Smooth muscle cell (in vitro differentiated cells): ENCODE measurements around the gene SEC24B. TPM values are rescaled to one million over a fixed set of nuclear protein-coding genes. Genes with fewer than 3 reads are reported as not detected.

Experiments
- DNase-seq: peaks from one replicate; lab custom pipeline; 2025; ENCODE audit not compliant: unreplicated experiment; lab: John Stamatoyannopoulos, UW
- H2AFZ ChIP-seq: fragments of 200-600 bp; sonication (generic); 2 replicates; pipeline ENCODE4 v1.6.0; 2016; ENCODE audit warnings: antibody characterized with exemption, low read depth, mild to moderate bottlenecking
- H3F3A ChIP-seq: fragments of 200-600 bp; sonication (generic); 2 replicates; pipeline ENCODE4 v1.6.0; 2017; ENCODE audit warnings: antibody characterized with exemption, low read depth
- H3K27ac ChIP-seq: fragments of 200-600 bp; sonication (generic); 2 replicates; pipeline ENCODE4 v1.5.1; 2016; ENCODE audit warnings: low read depth, mild to moderate bottlenecking
- H3K27me3 ChIP-seq: fragments of 200-600 bp; sonication (generic); 2 replicates; pipeline ENCODE4 v1.6.1; 2016; ENCODE audit warnings: low read depth, mild to moderate bottlenecking
- H3K36me3 ChIP-seq: fragments of 200-600 bp; sonication (generic); 2 replicates; pipeline ENCODE4 v1.5.1; 2016; ENCODE audit warnings: low read depth
- H3K4me1 ChIP-seq: fragments of 200-600 bp; sonication (generic); 2 replicates; pipeline ENCODE4 v1.5.1; 2016; ENCODE audit warnings: low read depth
- H3K4me2 ChIP-seq: fragments of 200-600 bp; sonication (generic); 2 replicates; pipeline ENCODE4 v1.6.0; 2016; ENCODE audit warnings: mild to moderate bottlenecking
- H3K4me3 ChIP-seq: fragments of 200-600 bp; sonication (generic); 2 replicates; pipeline ENCODE4 v1.5.1; 2016; ENCODE audit warnings: mild to moderate bottlenecking
- H3K79me2 ChIP-seq: fragments of 200-600 bp; sonication (generic); 2 replicates; pipeline ENCODE4 v1.6.0; 2016; ENCODE audit warnings: low read depth, mild to moderate bottlenecking
- H3K9ac ChIP-seq: fragments of 200-600 bp; sonication (generic); 2 replicates; pipeline ENCODE4 v1.6.0; 2016; ENCODE audit warnings: low read depth
- H3K9me3 ChIP-seq: fragments of 200-600 bp; sonication (generic); replicated peaks from 2 replicates; pipeline ENCODE4 v1.5.1; 2016; ENCODE audit warnings: low read depth
- H4K20me1 ChIP-seq: fragments of 200-600 bp; sonication (generic); 2 replicates; pipeline ENCODE4 v1.6.0; 2016; ENCODE audit warnings: low read depth
- CTCF ChIP-seq: fragments of 200-600 bp; sonication (generic); IDR thresholded peaks from 2 replicates; pipeline ENCODE4 v1.5.1; 2017; ENCODE audit warnings: borderline replicate concordance, mild to moderate bottlenecking, antibody characterized with exemption; ENCODE audit not compliant: insufficient read depth, poor library complexity, severe bottlenecking
- WGBS: methylation state at CpG from one replicate; pipeline ENCODE4 v1.1.7; 2016; ENCODE audit warnings: low lambda C conversion rate; 5-methylcytosine and 5-hydroxymethylcytosine counted together
- polyA plus RNA-seq: library from polyadenylated mRNA; unstranded; fragments of >200 nt; fragmentation: Nextera tagmentation; extraction: Ambion mirVana; gene quantifications from 2 replicates; pipeline ENCODE4 v1.2.1, GENCODE V29; 2016
- total RNA-seq: library from RNA; depleted of rRNA; stranded (reverse); fragments of >200 nt; gene quantifications from 2 replicates; pipeline ENCODE4 v1.2.3, GENCODE V29; 2014

SEC24B gene
- total and polyA plus RNA-seq, 2 experiments from 2014 or later, result 18.3 to 57.5 TPM

- Histone ChIP-seq H3K4me2 (no peak overlapping the region), H3K36me3 (peaks cover 4% of the 10 kb centered on the region), H3K27me3 (no peaks in the 10 kb centered on the region), H4K20me1 (peaks cover 90% of the 10 kb centered on the region), H3K4me3 (no peak overlapping the region), H3K9ac (no peak overlapping the region), H3K4me1 (no peaks in the 10 kb centered on the region), H3K9me3 (no peaks in the 10 kb centered on the region), H3K27ac (no peak overlapping the region), H3K79me2 (peaks cover 75% of the 10 kb centered on the region), H3F3A (no peaks in the 10 kb centered on the region), H2AFZ (no peak overlapping the region)
- WGBS, result 100% methylated on average over 1 of the region's 1 CpG
- no peak for DNase-seq
- TF ChIP-seq CTCF, result no peak
These were observed 52.4 kb downstream of the SEC24B start for GRCh38 chr4:109486007-109486406.

GRCh38 chr4:109494563-109494962 lies 60.9 kb downstream of the SEC24B start:
- Histone ChIP-seq H3K4me3 (no peak overlapping the region), H3K9me3 (no peaks in the 10 kb centered on the region), H3F3A (no peaks in the 10 kb centered on the region), H3K79me2 (peaks cover 14% of the 10 kb centered on the region), H3K27me3 (no peaks in the 10 kb centered on the region), H3K4me2 (no peak overlapping the region), H3K9ac (no peak overlapping the region), H4K20me1 (peaks cover 59% of the 10 kb centered on the region), H3K4me1 (no peaks in the 10 kb centered on the region), H3K27ac (no peak overlapping the region), H2AFZ (no peak overlapping the region), H3K36me3 (peaks cover 21% of the 10 kb centered on the region)
- WGBS, result 94% methylated on average over 3 of the region's 3 CpGs
- no peak for DNase-seq
- TF ChIP-seq CTCF, result no peak

- Histone ChIP-seq H3K4me1 (no peaks in the 10 kb centered on the region), H3K36me3 (peaks cover 25% of the 10 kb centered on the region), H3F3A (no peaks in the 10 kb centered on the region), H3K4me3 (no peak overlapping the region), H3K27ac (no peak overlapping the region), H3K9ac (no peak overlapping the region), H3K79me2 (peaks cover 10% of the 10 kb centered on the region), H4K20me1 (peaks cover 55% of the 10 kb centered on the region), H3K27me3 (no peaks in the 10 kb centered on the region), H2AFZ (no peak overlapping the region), H3K9me3 (no peaks in the 10 kb centered on the region), H3K4me2 (no peak overlapping the region)
- no peak for TF ChIP-seq CTCF
- DNase-seq, result no peak
- 80% methylated on average over 7 of the region's 7 CpGs for WGBS
These were observed 61.9 kb downstream of the SEC24B start for GRCh38 chr4:109495514-109495913.

GRCh38 chr4:109496875-109497274 lies 63.3 kb downstream of the SEC24B start:
- no peak for TF ChIP-seq CTCF
- peaks cover 25% of the 10 kb centered on the region for H3K36me3 ChIP-seq
- H3K9ac ChIP-seq, result no peak overlapping the region
- no peaks in the 10 kb centered on the region for H3F3A ChIP-seq
- no peak overlapping the region for H3K27ac ChIP-seq
- no peak overlapping the region for H3K4me3 ChIP-seq
- H3K27me3 ChIP-seq, result no peaks in the 10 kb centered on the region
- peaks cover 4% of the 10 kb centered on the region for H3K79me2 ChIP-seq
- peaks cover 46% of the 10 kb centered on the region for H4K20me1 ChIP-seq
- no peak overlapping the region for H2AFZ ChIP-seq
- 96% methylated on average over 2 of the region's 2 CpGs for WGBS
- no peaks in the 10 kb centered on the region for H3K4me1 ChIP-seq
- DNase-seq, result no peak
- H3K4me2 ChIP-seq, result no peak overlapping the region
- no peaks in the 10 kb centered on the region for H3K9me3 ChIP-seq
